BLaER1 treated with 17β-estradiol and CSF1 and Interleukin-3, amounts not matched to agents 10 nM and 100 nM (cell line): ENCODE data around the gene SLC38A6.

Experiments
- H3K27ac ChIP-seq, 11 experiments: shearing (Covaris generic); formaldehyde crosslinking; 2 replicates each; pipeline ENCODE4 v1.8.1; 2022
- H3K27me3 ChIP-seq, 11 experiments: shearing (Covaris generic); formaldehyde crosslinking; 2 replicates each; pipeline ENCODE4 v1.8.1; 2022
- H3K36me3 ChIP-seq, 11 experiments: shearing (Covaris generic); formaldehyde crosslinking; 2 replicates each; pipeline ENCODE4 v1.8.1; 2022
- H3K4me1 ChIP-seq, 10 experiments: shearing (Covaris generic); formaldehyde crosslinking; 2 replicates each; pipeline ENCODE4 v1.8.1; 2022
- H3K4me2 ChIP-seq, 11 experiments: shearing (Covaris generic); formaldehyde crosslinking; 2 replicates each; pipeline ENCODE4 v1.8.1; 2022
- H3K4me3 ChIP-seq, 10 experiments: shearing (Covaris generic); formaldehyde crosslinking; 2 replicates each; pipeline ENCODE4 v1.8.1; 2022
- H3K9ac ChIP-seq, 11 experiments: shearing (Covaris generic); formaldehyde crosslinking; 2 replicates each; pipeline ENCODE4 v1.8.1; 2022
- H3K9me3 ChIP-seq, 11 experiments: shearing (Covaris generic); formaldehyde crosslinking; replicated peaks in 1 of 11; 2 replicates each; pipeline ENCODE4 v1.8.1; 2022
- H4K20me1 ChIP-seq, 11 experiments: shearing (Covaris generic); formaldehyde crosslinking; 2 replicates each; pipeline ENCODE4 v1.8.1; 2022
- Cebpa-rat ChIP-seq, 11 experiments: shearing (Covaris generic); IDR thresholded peaks; 2 replicates each; pipeline ENCODE4 v1.8.1; 2022

The SLC38A6 gene

DNA sequence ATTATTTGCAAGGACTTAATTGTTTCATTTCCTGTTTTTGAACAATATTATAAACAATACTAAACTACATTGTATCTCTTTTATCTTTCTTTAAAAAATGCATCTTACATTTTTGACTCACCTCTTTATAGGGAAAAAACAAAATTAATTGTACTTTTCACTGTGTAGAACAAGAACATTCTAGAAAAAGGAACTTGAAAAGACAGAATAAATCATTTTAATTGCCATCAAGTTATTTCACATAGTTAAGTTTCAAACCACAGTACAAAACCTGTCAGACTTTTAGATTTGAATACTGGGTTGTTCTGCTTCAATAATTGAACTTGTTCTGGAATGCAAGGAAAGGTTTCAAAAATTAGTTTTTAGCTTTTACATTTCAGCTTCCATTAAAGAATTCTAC lies 50.0 kb downstream of the SLC38A6 start:
- Histone ChIP-seq H3K27ac (no peak overlapping the region), H3K9ac (no peak overlapping the region), H3K4me2 (no peak overlapping the region), H3K4me1 (peaks cover 5 to 15% (median 10%) of the 10 kb centered on the region in 10 experiments; a peak in 14 of 20 replicates), H3K4me3 (no peak overlapping the region), H3K9me3 (no peaks in the 10 kb centered on the region), H3K36me3 (peaks cover 0 to 6% (median 0%) of the 10 kb centered on the region in 11 experiments; a peak in 3 of 22 replicates), H4K20me1 (peaks cover 0 to 88% (median 0%) of the 10 kb centered on the region in 11 experiments; a peak in 3 of 22 replicates), H3K27me3 (no peaks in the 10 kb centered on the region)
- no peak for TF ChIP-seq Cebpa-rat (IDR thresholded peaks at IDR 0.05)

DNA sequence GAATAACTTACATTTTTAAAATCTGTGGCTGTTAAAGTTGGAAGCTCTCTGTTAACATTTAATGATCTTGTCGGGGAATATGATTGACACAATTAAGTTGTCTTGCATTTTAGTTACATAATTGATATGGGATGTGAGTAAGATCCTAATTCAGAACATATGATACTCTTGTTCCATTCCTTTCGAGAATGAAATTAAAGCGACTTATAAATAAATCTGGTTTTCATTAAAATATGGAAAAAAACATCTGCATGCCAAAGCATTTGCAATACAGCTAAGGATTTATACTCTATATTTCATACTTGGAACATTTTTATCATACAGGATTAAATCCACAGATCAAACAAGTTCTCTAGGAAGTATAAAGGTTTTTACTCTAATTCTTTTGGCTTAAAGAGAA lies 52.0 kb downstream of the SLC38A6 start:
- Histone ChIP-seq H3K4me3 (no peak overlapping the region), H4K20me1 (peaks cover 0 to 70% (median 0%) of the 10 kb centered on the region in 11 experiments; a peak in 3 of 22 replicates), H3K4me2 (no peak overlapping the region), H3K27ac (no peak overlapping the region), H3K4me1 (peaks cover 5 to 14% (median 10%) of the 10 kb centered on the region in 10 experiments; a peak in 14 of 20 replicates), H3K36me3 (peaks cover 0 to 6% (median 0%) of the 10 kb centered on the region in 11 experiments; a peak in 3 of 22 replicates), H3K27me3 (no peaks in the 10 kb centered on the region), H3K9me3 (no peaks in the 10 kb centered on the region), H3K9ac (no peak overlapping the region)
- no peak for TF ChIP-seq Cebpa-rat (IDR thresholded peaks at IDR 0.05)

DNA sequence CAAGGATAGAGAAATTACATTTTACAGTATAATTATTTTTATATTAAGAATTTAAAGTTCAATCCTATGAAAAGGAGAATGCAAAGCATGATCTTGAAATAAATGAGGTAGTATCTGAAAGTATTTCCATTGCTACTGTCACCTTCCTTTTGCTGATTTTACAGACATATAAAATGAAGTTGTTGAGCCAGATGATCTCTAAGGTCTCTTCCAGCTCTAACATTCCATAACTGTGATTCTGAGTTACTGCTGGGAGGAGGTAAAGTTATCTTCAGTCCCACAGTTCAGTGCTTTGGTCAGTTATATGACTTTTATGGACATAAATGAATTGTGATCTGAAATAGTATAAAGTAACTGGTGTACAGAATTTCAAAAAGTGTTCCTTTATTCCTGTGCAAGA lies 52.8 kb downstream of the SLC38A6 start:
- Histone ChIP-seq H3K4me3 (no peak overlapping the region), H3K4me2 (peak overlapping the region in 6 of 11 experiments; percentile 8 to 49 (median 20); a peak in 6 of 22 replicates)

DNA sequence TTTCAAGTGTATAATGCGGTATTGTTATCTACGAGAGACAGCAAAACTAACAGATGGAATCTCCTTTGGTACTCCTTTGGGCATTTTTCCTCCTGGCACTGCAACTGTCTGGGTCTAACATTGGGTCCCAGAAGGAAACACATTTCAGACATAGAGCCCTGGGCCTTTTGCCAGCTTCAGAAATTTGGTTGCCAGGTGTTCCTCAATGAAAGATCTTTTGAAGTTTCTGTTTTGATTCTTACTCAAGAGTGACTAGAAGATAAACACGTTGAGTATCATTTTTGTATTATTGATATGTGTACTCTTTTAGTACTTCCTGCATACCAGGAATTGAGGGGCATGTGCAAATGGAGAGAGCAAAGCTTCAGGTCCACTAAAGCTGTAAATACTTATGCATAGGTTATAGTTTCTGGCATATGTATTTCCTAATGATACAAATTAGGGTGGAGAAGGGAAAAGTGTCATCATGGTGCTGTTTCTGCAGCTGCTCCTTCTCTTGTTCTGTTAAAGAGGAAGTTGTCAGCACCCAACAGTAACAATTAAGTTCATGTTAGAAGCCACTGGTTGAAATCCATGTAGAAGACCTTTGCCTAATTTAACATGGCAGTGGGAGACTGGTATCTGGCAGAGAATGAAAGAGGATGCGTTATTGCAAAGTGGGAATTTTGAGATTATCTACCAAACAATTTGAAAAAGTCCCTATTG lies 53.5 kb downstream of the SLC38A6 start:
- no peak overlapping the region for H3K4me3 ChIP-seq
- H3K27ac ChIP-seq = no peak overlapping the region; a peak in 1 of 22 replicates
- no peaks in the 10 kb centered on the region for H3K27me3 ChIP-seq
- TF ChIP-seq Cebpa-rat (IDR thresholded peaks at IDR 0.05) = no peak
- no peaks in the 10 kb centered on the region for H3K9me3 ChIP-seq
- no peak overlapping the region for H3K9ac ChIP-seq
- H4K20me1 ChIP-seq = peaks cover 0 to 57% (median 0%) of the 10 kb centered on the region in 11 experiments; a peak in 3 of 22 replicates
- H3K4me1 ChIP-seq = peaks cover 5 to 14% (median 10%) of the 10 kb centered on the region in 10 experiments; a peak in 14 of 20 replicates
- peaks cover 0 to 6% (median 0%) of the 10 kb centered on the region in 11 experiments; a peak in 3 of 22 replicates for H3K36me3 ChIP-seq
- H3K4me2 ChIP-seq = peak overlapping the region in 10 of 11 experiments; percentile 8 to 49 (median 22); a peak in 11 of 22 replicates

More for the DNA sequence above, 52.8 kb downstream of the SLC38A6 start:
- H3K27ac ChIP-seq = no peak overlapping the region; a peak in 1 of 22 replicates
- no peak for TF ChIP-seq Cebpa-rat (IDR thresholded peaks at IDR 0.05)
- peaks cover 0 to 62% (median 0%) of the 10 kb centered on the region in 11 experiments; a peak in 3 of 22 replicates for H4K20me1 ChIP-seq
- no peaks in the 10 kb centered on the region for H3K27me3 ChIP-seq
- H3K4me1 ChIP-seq = peaks cover 5 to 14% (median 10%) of the 10 kb centered on the region in 10 experiments; a peak in 14 of 20 replicates
- H3K9ac ChIP-seq = no peak overlapping the region
- H3K9me3 ChIP-seq = no peaks in the 10 kb centered on the region
- H3K36me3 ChIP-seq = peaks cover 0 to 6% (median 0%) of the 10 kb centered on the region in 11 experiments; a peak in 3 of 22 replicates

DNA sequence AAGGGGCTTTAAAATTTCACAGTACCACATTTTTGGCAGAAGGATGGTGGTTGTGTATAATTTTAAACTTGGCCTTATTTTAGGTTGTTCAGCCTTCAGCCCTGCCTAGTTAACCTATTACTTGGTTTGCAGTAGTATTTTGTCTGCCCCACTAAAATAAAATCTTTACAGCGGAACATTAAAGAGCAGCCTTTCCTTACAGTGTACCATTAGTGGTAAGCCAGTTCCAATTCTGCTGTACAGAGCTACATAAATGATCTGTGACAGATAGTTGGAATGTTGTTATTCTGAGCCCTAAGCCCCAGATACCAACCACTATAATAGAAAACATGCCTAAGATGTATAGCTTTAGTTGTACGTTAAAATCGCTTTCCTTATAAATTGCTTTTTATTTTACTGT lies 56.2 kb downstream of the SLC38A6 start:
- no peak for TF ChIP-seq Cebpa-rat (IDR thresholded peaks at IDR 0.05)
- Histone ChIP-seq H3K9me3 (no peaks in the 10 kb centered on the region), H4K20me1 (peaks cover 0 to 33% (median 0%) of the 10 kb centered on the region in 11 experiments; a peak in 3 of 22 replicates), H3K27ac (no peak overlapping the region), H3K4me1 (peaks cover 5 to 14% (median 10%) of the 10 kb centered on the region in 10 experiments; a peak in 14 of 20 replicates), H3K27me3 (no peaks in the 10 kb centered on the region), H3K4me2 (no peak overlapping the region), H3K36me3 (no peaks in the 10 kb centered on the region), H3K4me3 (no peak overlapping the region), H3K9ac (no peak overlapping the region)

DNA sequence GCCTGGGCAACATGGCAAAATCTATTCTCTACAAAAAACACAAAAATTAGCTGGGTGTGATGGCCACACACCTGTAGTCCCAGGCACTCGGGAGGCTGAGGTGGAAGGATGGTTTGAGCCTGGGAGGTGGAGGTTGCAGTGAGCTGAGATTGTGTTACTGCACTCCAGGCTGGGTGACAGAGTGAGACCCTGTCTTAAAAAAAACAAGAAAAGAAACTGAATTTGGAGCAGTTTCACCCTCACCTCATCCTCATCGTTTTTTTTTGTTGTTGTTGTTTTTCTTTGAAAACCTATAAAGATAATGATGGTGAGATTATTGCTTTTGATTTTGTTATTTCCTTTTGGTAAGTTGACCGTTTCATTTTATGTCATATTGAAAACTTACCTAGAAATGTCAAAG lies 60.7 kb downstream of the SLC38A6 start:
- Histone ChIP-seq H3K4me2 (no peak overlapping the region), H3K9me3 (no peaks in the 10 kb centered on the region)

DNA sequence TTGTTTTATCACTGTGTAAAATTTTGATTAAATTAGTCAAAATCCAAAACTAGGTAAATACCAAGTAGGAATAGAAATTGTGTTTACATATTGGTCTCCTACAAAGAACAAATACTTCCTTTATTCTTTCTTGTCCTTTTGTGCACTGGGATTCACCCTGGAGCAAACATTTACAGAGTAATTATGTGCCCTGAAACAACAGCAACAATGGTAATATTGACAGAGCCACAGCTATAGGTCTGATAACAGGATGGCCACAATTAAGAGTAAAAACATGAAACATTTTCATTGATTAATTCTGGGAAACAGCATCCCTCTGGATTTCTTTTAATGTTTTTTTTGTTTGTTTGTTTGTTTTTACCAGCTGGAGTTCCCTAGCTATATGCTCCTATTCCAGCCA lies 61.2 kb downstream of the SLC38A6 start:
- Histone ChIP-seq H3K4me3 (no peak overlapping the region), H3K9me3 (no peaks in the 10 kb centered on the region), H3K27ac (no peak overlapping the region), H3K4me2 (no peak overlapping the region), H3K9ac (no peak overlapping the region), H3K27me3 (no peaks in the 10 kb centered on the region), H3K4me1 (no peaks in the 10 kb centered on the region), H4K20me1 (peaks cover 0 to 4% (median 0%) of the 10 kb centered on the region in 11 experiments; a peak in 1 of 22 replicates), H3K36me3 (peaks cover 0 to 22% (median 0%) of the 10 kb centered on the region in 11 experiments; a peak in 3 of 22 replicates)
- no peak for TF ChIP-seq Cebpa-rat (IDR thresholded peaks at IDR 0.05)

More for the DNA sequence above, 60.7 kb downstream of the SLC38A6 start:
- no peak overlapping the region for H3K4me3 ChIP-seq
- H4K20me1 ChIP-seq = peaks cover 0 to 3% (median 0%) of the 10 kb centered on the region in 11 experiments; a peak in 2 of 22 replicates
- H3K36me3 ChIP-seq = peaks cover 0 to 18% (median 0%) of the 10 kb centered on the region in 11 experiments; a peak in 3 of 22 replicates
- no peaks in the 10 kb centered on the region for H3K4me1 ChIP-seq
- no peak for TF ChIP-seq Cebpa-rat (IDR thresholded peaks at IDR 0.05)
- H3K9ac ChIP-seq = no peak overlapping the region
- no peaks in the 10 kb centered on the region for H3K27me3 ChIP-seq
- H3K27ac ChIP-seq = no peak overlapping the region

DNA sequence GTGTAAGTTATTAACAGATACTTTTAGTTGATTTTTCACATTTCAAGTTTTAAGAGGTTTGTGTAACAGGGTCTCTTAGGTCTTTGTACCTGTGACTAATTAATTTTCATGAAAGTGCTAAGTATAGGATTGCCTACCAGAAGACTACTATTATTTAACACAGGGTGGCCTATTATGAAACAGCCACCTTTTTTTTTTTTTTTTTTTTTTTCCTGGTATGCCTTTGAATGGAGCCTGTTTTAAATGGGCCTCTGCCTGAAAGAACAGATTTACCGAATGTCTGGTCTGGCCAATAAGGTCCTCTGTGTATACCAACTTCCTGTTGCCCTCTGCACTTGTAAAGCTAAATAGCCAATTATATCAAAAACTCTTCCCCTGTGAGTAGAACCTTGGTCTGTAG lies 62.5 kb downstream of the SLC38A6 start:
- Histone ChIP-seq H3K27ac (no peak overlapping the region), H3K27me3 (no peaks in the 10 kb centered on the region), H3K4me2 (no peak overlapping the region), H3K4me3 (no peak overlapping the region), H3K4me1 (no peaks in the 10 kb centered on the region), H3K9ac (no peak overlapping the region), H4K20me1 (peaks cover 0 to 6% (median 0%) of the 10 kb centered on the region in 11 experiments; a peak in 2 of 22 replicates), H3K36me3 (peaks cover 0 to 33% (median 0%) of the 10 kb centered on the region in 11 experiments; a peak in 3 of 22 replicates), H3K9me3 (no peaks in the 10 kb centered on the region)
- TF ChIP-seq Cebpa-rat (IDR thresholded peaks at IDR 0.05) = no peak

DNA sequence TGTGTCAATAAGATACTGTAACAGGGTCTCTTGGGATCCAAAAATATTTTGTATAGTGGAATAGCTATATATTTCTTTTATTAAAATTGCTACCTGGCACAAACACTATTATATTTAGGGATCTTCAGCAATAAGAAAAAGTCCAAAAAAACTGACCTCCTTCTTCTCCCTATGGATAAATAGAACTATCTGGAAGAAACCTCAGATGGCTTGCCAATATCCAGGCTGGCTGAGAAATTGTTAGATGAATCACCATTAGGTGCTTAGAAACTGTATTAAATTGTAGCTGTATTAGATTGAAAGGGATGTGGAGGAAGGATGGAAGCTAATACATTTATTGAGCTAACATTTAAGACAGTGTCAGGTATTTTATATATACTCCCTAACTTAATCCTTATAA lies 66.0 kb downstream of the SLC38A6 start:
- no peak overlapping the region for H3K4me3 ChIP-seq
- no peak overlapping the region for H3K27ac ChIP-seq
- H3K9me3 ChIP-seq = no peaks in the 10 kb centered on the region
- no peak overlapping the region for H3K4me2 ChIP-seq
- H4K20me1 ChIP-seq = peaks cover 0 to 7% (median 0%) of the 10 kb centered on the region in 11 experiments; a peak in 2 of 22 replicates
- H3K27me3 ChIP-seq = no peaks in the 10 kb centered on the region
- no peak overlapping the region for H3K9ac ChIP-seq
- TF ChIP-seq Cebpa-rat (IDR thresholded peaks at IDR 0.05) = no peak
- H3K4me1 ChIP-seq = no peaks in the 10 kb centered on the region
- H3K36me3 ChIP-seq = peaks cover 0 to 51% (median 0%) of the 10 kb centered on the region in 11 experiments; a peak in 3 of 22 replicates
